ENCODE measurements around the gene VTN.

The VTN gene

GRCh38 chr17:28413804-28414203, 43.7 kb upstream of the VTN start:
- TF ChIP-seq EZH2 (IDR thresholded peaks at IDR 0.05; ENCODE audit: borderline replicate concordance, low read length) (no peak), CTCF (IDR thresholded peaks at IDR 0.05; ENCODE audit: low read length) (no peak)
- Histone ChIP-seq H2AFZ (ENCODE audit: low read length) (no peak overlapping the region), H4K20me1 (ENCODE audit: insufficient read depth, low read length) (no peaks in the 10 kb centered on the region), H3K9me3 (ENCODE audit: low read length) (no peaks in the 10 kb centered on the region), H3K36me3 (ENCODE audit: insufficient read depth, low read length) (no peaks in the 10 kb centered on the region), H3K27ac (ENCODE audit: low read depth, low read length, poor library complexity, severe bottlenecking) (no peak overlapping the region), H3K79me2 (ENCODE audit: insufficient read depth, low read length) (no peaks in the 10 kb centered on the region), H3K9ac (ENCODE audit: low read length) (no peak overlapping the region), H3K4me3 (ENCODE audit: low read depth, low read length, poor library complexity, severe bottlenecking) (no peak overlapping the region), H3F3A (ENCODE audit: insufficient read depth, low read length) (no peaks in the 10 kb centered on the region), H3K27me3 (ENCODE audit: insufficient read depth, low read length) (0 out of 2 replicates have a peak, but pooled peaks cover 7% of the 10 kb centered on the region), H3K9me2 (ENCODE audit: low read depth, low read length) (no peaks in the 10 kb centered on the region), H3K4me2 (ENCODE audit: low read length) (no peak overlapping the region), H3K4me1 (ENCODE audit: insufficient read depth, low read length, severe bottlenecking) (no peaks in the 10 kb centered on the region)

DNA sequence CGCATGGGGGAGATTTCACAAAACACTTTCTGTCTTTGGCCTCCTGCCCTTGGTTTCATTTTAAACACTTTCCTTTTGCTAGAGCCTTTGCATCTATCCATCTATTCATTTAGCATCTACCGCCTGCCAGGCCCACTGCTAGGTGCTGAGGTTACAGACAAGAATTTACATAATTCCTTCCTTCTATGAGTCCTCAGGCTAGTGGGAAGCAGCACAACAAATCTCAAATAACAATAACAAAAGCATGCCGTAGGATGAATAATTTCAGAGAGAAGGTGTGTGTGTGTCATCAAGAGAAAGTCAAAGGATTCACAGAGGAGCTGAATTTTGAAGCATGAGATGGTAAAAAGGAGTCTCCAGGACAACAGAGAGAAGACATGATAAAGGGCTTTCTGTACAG, 42.0 kb upstream of the VTN start:
- no peaks in the 10 kb centered on the region for H3K9me3 ChIP-seq (ENCODE audit: low read length)
- H3K9me2 ChIP-seq (ENCODE audit: low read depth, low read length) = no peaks in the 10 kb centered on the region
- no peaks in the 10 kb centered on the region for H3K4me1 ChIP-seq (ENCODE audit: insufficient read depth, low read length, severe bottlenecking)
- no peaks in the 10 kb centered on the region for H3F3A ChIP-seq (ENCODE audit: insufficient read depth, low read length)
- H3K27me3 ChIP-seq (ENCODE audit: insufficient read depth, low read length) = 0 out of 2 replicates have a peak, but pooled peaks cover 7% of the 10 kb centered on the region
- no peaks in the 10 kb centered on the region for H3K79me2 ChIP-seq (ENCODE audit: insufficient read depth, low read length)
- H3K36me3 ChIP-seq (ENCODE audit: insufficient read depth, low read length) = no peaks in the 10 kb centered on the region
- no peak overlapping the region for H3K9ac ChIP-seq (ENCODE audit: low read length)
- H3K27ac ChIP-seq (ENCODE audit: low read depth, low read length, poor library complexity, severe bottlenecking) = no peak overlapping the region
- no peaks in the 10 kb centered on the region for H4K20me1 ChIP-seq (ENCODE audit: insufficient read depth, low read length)
- H3K4me3 ChIP-seq (ENCODE audit: low read depth, low read length, poor library complexity, severe bottlenecking) = no peak overlapping the region
- TF ChIP-seq EZH2 (IDR thresholded peaks at IDR 0.05; ENCODE audit: borderline replicate concordance, low read length) (no peak), CTCF (IDR thresholded peaks at IDR 0.05; ENCODE audit: low read length) (no peak)
- no peak overlapping the region for H2AFZ ChIP-seq (ENCODE audit: low read length)
- H3K4me2 ChIP-seq (ENCODE audit: low read length) = no peak overlapping the region

- Histone ChIP-seq H3K79me2 (ENCODE audit: insufficient read depth, low read length) (no peaks in the 10 kb centered on the region), H3K27me3 (ENCODE audit: insufficient read depth, low read length) (no peaks in the 10 kb centered on the region), H2AFZ (ENCODE audit: low read length) (no peak overlapping the region), H3K9me2 (ENCODE audit: low read depth, low read length) (no peaks in the 10 kb centered on the region), H3K27ac (ENCODE audit: low read depth, low read length, poor library complexity, severe bottlenecking) (no peak overlapping the region), H3K9me3 (ENCODE audit: low read length) (no peaks in the 10 kb centered on the region), H3K4me1 (ENCODE audit: insufficient read depth, low read length, severe bottlenecking) (peaks cover 9% of the 10 kb centered on the region), H3K36me3 (ENCODE audit: insufficient read depth, low read length) (no peaks in the 10 kb centered on the region), H3F3A (ENCODE audit: insufficient read depth, low read length) (no peaks in the 10 kb centered on the region), H3K4me2 (ENCODE audit: low read length) (no peak overlapping the region), H4K20me1 (ENCODE audit: insufficient read depth, low read length) (no peaks in the 10 kb centered on the region), H3K9ac (ENCODE audit: low read length) (no peak overlapping the region), H3K4me3 (ENCODE audit: low read depth, low read length, poor library complexity, severe bottlenecking) (no peak overlapping the region)
- no peak for TF ChIP-seq EZH2 (IDR thresholded peaks at IDR 0.05; ENCODE audit: borderline replicate concordance, low read length)
- no peak for TF ChIP-seq CTCF (IDR thresholded peaks at IDR 0.05; ENCODE audit: low read length)
Observed at GRCh38 chr17:28407974-28408306, 37.8 kb upstream of the VTN start.

Data from OCI-LY1 (cell line).